Body of pancreas (tissue), 4 donors: ENCODE results near the gene C2orf74. TPM values are rescaled to one million over a fixed set of nuclear protein-coding genes. Genes with fewer than 3 reads are reported as not detected.
A peak's percentile ranks its signal among the peaks of the same experiment; 100 is the strongest.
"Not testable (repeated sequence)": the region's sequence is repeated elsewhere in the genome, so short reads cannot be mapped to it uniquely, and the experiment has no call there.

ENCODE experiments used
- ATAC-seq: fragments of 150-250 bp; one replicate; pipeline ENCODE4 v1.9.1; 2016
- DNase-seq, 4 donors: peaks; one replicate each; pipeline ENCODE4 v3.0.0-alpha.2; 2019
- H3K27ac ChIP-seq, 4 donors: fragments of 200-600 bp; sonication (generic); 1 replicate in 3 of 4; 2 replicates in 1 of 4; pipeline versions ENCODE4 v1.5.1 to v1.6.1; 2016 to 2019; ENCODE audit warnings: mild to moderate bottlenecking in 1 of 4, mixed read lengths in 1 of 4, moderate library complexity in 1 of 4
- H3K27me3 ChIP-seq, 2 donors: fragments of 200-600 bp; sonication (generic); one replicate each; pipeline ENCODE4 v1.6.0; 2016; ENCODE audit warnings: mild to moderate bottlenecking in 1 of 2
- H3K36me3 ChIP-seq, 2 donors: fragments of 200-600 bp; sonication (generic); replicated peaks in 1 of 2; 2 replicates each; pipeline ENCODE4 v1.5.1; 2016; ENCODE audit warnings: low read depth in 2 of 2; ENCODE audit not compliant: insufficient read depth in 1 of 2
- H3K4me1 ChIP-seq: fragments of 200-600 bp; sonication (generic); one replicate; pipeline ENCODE4 v1.6.0; 2016
- H3K4me3 ChIP-seq, 2 donors: fragments of 200-600 bp; sonication (generic); 1 replicate in 1 of 2; 2 replicates in 1 of 2; pipeline ENCODE4 v1.5.1; 2016 to 2019
- H3K9me3 ChIP-seq, 3 donors: fragments of 200-600 bp; sonication (generic); 1 replicate in 2 of 3; 2 replicates in 1 of 3; pipeline ENCODE4 v1.5.1; 2016
- POLR2A ChIP-seq, 3 donors: fragments of 450-650 bp; IDR thresholded peaks; one replicate each; pipeline ENCODE4 v1.6.1; 2016; ENCODE audit warnings: antibody characterized with exemption in 3 of 3, mild to moderate bottlenecking in 2 of 3
- WGBS, 2 donors: methylation state at CpG; one replicate each; pipeline ENCODE4 v1.1.5; 2017; 5-methylcytosine and 5-hydroxymethylcytosine counted together
- intact Hi-C: fragments of 100-400 bp; cut with DNase I; formaldehyde crosslinking; loops from one replicate; pipeline ENCODE4 v1.15.1; 2023
- total RNA-seq, 2 donors: library from RNA; depleted of rRNA; stranded (reverse); fragments of >200 nt; gene quantifications; one replicate each; pipeline ENCODE4 v1.1.0, GENCODE V29; 2016
- TF ChIP-seq, protein P1 (sequence below), 7 experiments: fragments of 450-650 bp in 4 of 7; fragments of 200-600 bp in 3 of 7; sonication (generic) in 3 of 7; IDR thresholded peaks; one replicate each; pipeline ENCODE4 v1.5.1; 2016 to 2019; ENCODE audit warnings: antibody characterized with exemption in 7 of 7

Gene C2orf74
- total RNA-seq, 2 donors from 2014 or later, result 3.9 to 25.7 TPM

- whole genome bisulfite sequencing, 2 donors, result 86 to 96% methylated on average over 3 of the region's 3 CpGs
- DNase-seq, result no peak
Observed at GRCh38 chr2:61125123-61125710, 36.8 kb upstream of the C2orf74 start.

GRCh38 chr2:61125798-61126197, 36.2 kb upstream of the C2orf74 start:
- DNase-seq, result no peak
- Histone ChIP-seq H3K9me3 (no peaks in the 10 kb centered on the region), H3K4me1 (no peaks in the 10 kb centered on the region), H3K36me3 (no peaks in the 10 kb centered on the region), H3K27ac (no peak overlapping the region), H3K4me3 (no peak overlapping the region), H3K27me3 (no peaks in the 10 kb centered on the region)
- TF ChIP-seq, protein P1, sequence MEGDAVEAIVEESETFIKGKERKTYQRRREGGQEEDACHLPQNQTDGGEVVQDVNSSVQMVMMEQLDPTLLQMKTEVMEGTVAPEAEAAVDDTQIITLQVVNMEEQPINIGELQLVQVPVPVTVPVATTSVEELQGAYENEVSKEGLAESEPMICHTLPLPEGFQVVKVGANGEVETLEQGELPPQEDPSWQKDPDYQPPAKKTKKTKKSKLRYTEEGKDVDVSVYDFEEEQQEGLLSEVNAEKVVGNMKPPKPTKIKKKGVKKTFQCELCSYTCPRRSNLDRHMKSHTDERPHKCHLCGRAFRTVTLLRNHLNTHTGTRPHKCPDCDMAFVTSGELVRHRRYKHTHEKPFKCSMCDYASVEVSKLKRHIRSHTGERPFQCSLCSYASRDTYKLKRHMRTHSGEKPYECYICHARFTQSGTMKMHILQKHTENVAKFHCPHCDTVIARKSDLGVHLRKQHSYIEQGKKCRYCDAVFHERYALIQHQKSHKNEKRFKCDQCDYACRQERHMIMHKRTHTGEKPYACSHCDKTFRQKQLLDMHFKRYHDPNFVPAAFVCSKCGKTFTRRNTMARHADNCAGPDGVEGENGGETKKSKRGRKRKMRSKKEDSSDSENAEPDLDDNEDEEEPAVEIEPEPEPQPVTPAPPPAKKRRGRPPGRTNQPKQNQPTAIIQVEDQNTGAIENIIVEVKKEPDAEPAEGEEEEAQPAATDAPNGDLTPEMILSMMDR (IDR thresholded peaks at IDR 0.05), result no peak
- TF ChIP-seq POLR2A (IDR thresholded peaks at IDR 0.05), result no peak
- WGBS, 2 donors, result 87 to 92% methylated on average over 3 of the region's 3 CpGs
- no peak for ATAC-seq
- intact Hi-C loops, result no loop called here

More at GRCh38 chr2:61125123-61125710, 36.8 kb upstream of the C2orf74 start:
- ATAC-seq, result no peak
- Histone ChIP-seq H3K4me1 (no peaks in the 10 kb centered on the region), H3K4me3 (no peak overlapping the region), H3K9me3 (no peaks in the 10 kb centered on the region), H3K27ac (no peak overlapping the region), H3K27me3 (no peaks in the 10 kb centered on the region), H3K36me3 (no peaks in the 10 kb centered on the region)
- intact Hi-C loops, result no loop called here
- TF ChIP-seq, protein P1 (IDR thresholded peaks at IDR 0.05), result no peak
- TF ChIP-seq POLR2A (IDR thresholded peaks at IDR 0.05), result no peak

DNA sequence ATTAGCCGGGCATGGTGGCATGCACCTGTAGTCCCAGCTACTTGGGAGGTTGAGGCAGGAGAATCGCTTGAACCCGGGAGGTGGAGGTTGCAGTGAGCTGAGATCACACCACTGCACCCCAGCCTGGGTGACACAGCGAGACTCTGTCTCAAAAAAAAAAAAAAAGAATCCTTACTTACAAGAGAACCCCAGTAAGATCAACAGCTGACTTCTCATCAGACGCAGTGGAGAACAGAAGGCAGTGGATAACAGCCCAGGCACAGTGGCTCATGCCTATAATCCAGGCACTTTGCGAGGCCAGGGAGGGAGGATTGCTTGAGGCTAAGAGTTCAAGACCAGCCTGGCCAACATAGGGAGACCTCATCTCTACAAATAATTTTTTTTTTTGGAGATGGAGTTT, 33.9 kb upstream of the C2orf74 start:
- H3K27ac ChIP-seq, intact Hi-C loops, H3K27me3 ChIP-seq, DNase-seq, H3K9me3 ChIP-seq, H3K36me3 ChIP-seq, H3K4me1 ChIP-seq, H3K4me3 ChIP-seq, ATAC-seq: not testable (repeated sequence)
- WGBS, 2 donors, result 94% methylated on average over 6 of the region's 6 CpGs

- TF ChIP-seq POLR2A (IDR thresholded peaks at IDR 0.05), result no peak
- TF ChIP-seq, protein P1 (IDR thresholded peaks at IDR 0.05), result no peak
- intact Hi-C loops, result no loop called here
- Histone ChIP-seq H3K27ac (no peak overlapping the region), H3K27me3 (no peaks in the 10 kb centered on the region), H3K36me3 (no peaks in the 10 kb centered on the region), H3K4me1 (no peaks in the 10 kb centered on the region), H3K4me3 (no peak overlapping the region), H3K9me3 (no peaks in the 10 kb centered on the region)
- no peak for ATAC-seq
- WGBS, 2 donors, result 67 to 70% methylated on average over 4 of the region's 4 CpGs
- no peak for DNase-seq
Observed at GRCh38 chr2:61134141-61134540, 27.8 kb upstream of the C2orf74 start.

DNA sequence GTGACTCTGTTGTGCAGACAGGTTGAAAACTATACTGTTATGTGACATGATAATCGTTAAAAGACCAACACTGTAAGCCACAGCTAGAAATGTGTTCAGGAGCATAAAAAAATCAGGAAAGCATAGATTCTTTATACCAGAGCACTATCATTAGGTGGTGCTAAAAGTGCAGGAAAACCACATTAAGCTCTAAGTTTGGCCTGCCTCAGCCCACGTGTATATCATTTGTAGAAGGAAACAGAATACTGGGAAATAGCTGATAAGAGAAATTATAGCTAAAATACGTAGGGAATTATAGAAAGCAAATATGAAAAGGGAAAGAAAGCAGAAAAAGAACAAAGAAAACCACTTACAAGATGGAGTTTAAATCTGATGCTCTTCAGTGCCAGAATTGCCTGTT, 26.5 kb upstream of the C2orf74 start:
- intact Hi-C loops, result no loop called here
- Histone ChIP-seq H3K36me3 (no peaks in the 10 kb centered on the region), H3K27ac (no peak overlapping the region), H3K9me3 (no peaks in the 10 kb centered on the region), H3K4me1 (no peaks in the 10 kb centered on the region), H3K27me3 (no peaks in the 10 kb centered on the region), H3K4me3 (no peak overlapping the region)
- WGBS, 2 donors, result 10 to 12% methylated on average over 3 of the region's 3 CpGs
- TF ChIP-seq, protein P1 (IDR thresholded peaks at IDR 0.05), result peak in 5 of 7 experiments; percentile 14 to 49 (median 35)
- no peak for TF ChIP-seq POLR2A (IDR thresholded peaks at IDR 0.05)
- DNase-seq (peak in 2 of 4 donors; percentile 39 to 41), ATAC-seq (peak; percentile 50)
